Measurements from ENCODE around the gene PRPSAP1.

PRPSAP1 gene

DNA sequence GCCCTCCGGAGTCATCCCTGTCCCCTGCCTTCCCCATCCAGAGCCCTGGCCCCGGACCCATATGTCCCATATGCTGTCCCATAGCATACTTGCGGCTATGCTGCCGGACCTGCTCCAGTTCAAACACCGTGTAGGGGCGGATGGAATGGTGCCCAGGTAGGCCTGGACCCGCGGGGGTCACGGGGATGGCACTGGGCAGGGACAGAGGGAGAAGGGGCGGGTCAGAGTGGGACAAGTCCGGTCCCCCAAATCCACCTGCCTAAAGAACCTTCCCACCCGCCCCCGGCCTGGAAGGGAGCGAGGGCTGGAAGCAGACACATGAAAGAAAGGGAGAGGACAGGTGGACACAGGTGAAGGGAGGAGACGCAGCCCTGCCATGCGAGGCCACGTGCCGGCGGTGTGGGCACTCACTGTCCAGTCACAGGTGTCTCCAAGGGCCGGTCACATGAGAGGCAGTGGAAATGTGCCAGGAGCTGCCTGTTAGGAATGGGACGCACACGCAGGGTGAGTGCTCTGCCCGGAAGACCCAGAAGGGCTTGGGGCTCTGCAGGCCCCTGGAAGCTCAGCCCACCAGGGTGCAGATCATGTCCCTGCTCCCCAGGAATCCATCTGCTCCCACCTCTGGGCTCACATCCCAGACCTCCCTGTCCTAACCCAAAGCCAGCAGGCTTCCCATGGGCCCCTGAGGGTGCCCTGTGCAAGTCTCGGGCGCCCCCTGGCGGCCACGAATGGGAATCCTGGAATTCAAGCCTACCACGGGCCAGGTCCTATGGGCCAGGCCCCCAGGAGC, 74.6 kb downstream of the PRPSAP1 start (continued):
- TF ChIP-seq, protein P1, sequence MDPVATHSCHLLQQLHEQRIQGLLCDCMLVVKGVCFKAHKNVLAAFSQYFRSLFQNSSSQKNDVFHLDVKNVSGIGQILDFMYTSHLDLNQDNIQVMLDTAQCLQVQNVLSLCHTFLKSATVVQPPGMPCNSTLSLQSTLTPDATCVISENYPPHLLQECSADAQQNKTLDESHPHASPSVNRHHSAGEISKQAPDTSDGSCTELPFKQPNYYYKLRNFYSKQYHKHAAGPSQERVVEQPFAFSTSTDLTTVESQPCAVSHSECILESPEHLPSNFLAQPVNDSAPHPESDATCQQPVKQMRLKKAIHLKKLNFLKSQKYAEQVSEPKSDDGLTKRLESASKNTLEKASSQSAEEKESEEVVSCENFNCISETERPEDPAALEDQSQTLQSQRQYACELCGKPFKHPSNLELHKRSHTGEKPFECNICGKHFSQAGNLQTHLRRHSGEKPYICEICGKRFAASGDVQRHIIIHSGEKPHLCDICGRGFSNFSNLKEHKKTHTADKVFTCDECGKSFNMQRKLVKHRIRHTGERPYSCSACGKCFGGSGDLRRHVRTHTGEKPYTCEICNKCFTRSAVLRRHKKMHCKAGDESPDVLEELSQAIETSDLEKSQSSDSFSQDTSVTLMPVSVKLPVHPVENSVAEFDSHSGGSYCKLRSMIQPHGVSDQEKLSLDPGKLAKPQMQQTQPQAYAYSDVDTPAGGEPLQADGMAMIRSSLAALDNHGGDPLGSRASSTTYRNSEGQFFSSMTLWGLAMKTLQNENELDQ (tag by site-specific recombination; IDR thresholded peaks at IDR 0.05; ENCODE audit: low read depth), result no peak
- no peak for TF ChIP-seq ZNF626 (tag by site-specific recombination; IDR thresholded peaks at IDR 0.05)

DNA sequence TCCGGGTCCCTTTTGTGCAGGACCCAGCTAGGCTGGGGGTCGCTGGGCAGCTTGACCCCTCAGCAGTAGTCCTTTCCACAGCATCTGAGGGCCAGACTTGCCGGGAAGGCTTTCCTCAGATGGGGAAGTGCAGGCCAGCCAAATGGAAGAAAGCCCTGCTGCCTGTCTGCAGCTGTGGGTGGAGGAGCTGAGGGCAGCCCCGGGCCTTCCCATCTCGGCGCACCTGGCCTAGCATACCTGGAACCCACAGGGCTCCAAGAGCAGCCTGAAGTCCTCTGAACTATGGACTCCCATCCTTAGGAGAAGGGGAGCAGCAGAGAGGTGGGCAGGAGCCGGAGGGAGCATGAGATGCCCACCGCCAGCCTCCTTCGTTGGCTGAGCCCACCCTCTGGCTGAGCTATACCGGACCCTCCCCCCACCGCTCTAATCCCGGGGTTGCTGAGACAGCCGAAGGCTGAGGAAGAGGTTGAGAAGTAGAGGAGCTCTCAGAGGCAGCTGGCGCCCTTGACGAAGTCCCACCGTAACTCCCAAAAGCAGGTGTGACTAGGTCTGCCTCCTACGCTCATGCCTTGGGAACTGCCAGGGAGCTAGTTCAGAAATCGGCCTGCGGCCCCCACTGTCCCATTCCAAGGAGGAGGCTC, 75.3 kb downstream of the PRPSAP1 start:
- POLR2A ChIA-PET, result interaction anchor here (0.7 to 2.0 kb wide), 3 partner anchors 12 to 23 kb away, joined by 3 to 13 read pairs (median 4); partner anchors contain the start of gene UBALD2
- Histone ChIP-seq H3K4me1 (ENCODE audit: control insufficient read depth, insufficient read depth, low read length) (no peaks in the 10 kb centered on the region), H3K4me3 (ENCODE audit: low read depth, low read length) (no peak overlapping the region), H3K27ac (ENCODE audit: extremely low read depth, low read depth, low read length) (no peak overlapping the region), H3K9me3 (ENCODE audit: control insufficient read depth, insufficient read depth, low read depth, low read length) (no peaks in the 10 kb centered on the region), H3K36me3 (ENCODE audit: control insufficient read depth in 2 of 2, insufficient read depth in 1 of 2, low read length in 2 of 2) (peaks cover 0 to 3% of the 10 kb centered on the region in 2 experiments; a peak in 1 of 3 replicates)
- CTCF ChIA-PET, result interaction anchor here (0.6 to 4.8 kb wide), 21 partner anchors 10 to 277 kb away, joined by 3 to 191 read pairs (median 19); partner anchors contain the start of genes CDK3, EXOC7, RNF157 and UBALD2
- no peak for TF ChIP-seq ZNF266 (tag by site-specific recombination; IDR thresholded peaks at IDR 0.05; ENCODE audit: low read depth)
- no peak for TF ChIP-seq ZNF311 (tag by site-specific recombination; IDR thresholded peaks at IDR 0.05; ENCODE audit: borderline replicate concordance)
- TF ChIP-seq GLIS2 (tag by site-specific recombination; IDR thresholded peaks at IDR 0.05), result no peak
- TF ChIP-seq, protein P2, sequence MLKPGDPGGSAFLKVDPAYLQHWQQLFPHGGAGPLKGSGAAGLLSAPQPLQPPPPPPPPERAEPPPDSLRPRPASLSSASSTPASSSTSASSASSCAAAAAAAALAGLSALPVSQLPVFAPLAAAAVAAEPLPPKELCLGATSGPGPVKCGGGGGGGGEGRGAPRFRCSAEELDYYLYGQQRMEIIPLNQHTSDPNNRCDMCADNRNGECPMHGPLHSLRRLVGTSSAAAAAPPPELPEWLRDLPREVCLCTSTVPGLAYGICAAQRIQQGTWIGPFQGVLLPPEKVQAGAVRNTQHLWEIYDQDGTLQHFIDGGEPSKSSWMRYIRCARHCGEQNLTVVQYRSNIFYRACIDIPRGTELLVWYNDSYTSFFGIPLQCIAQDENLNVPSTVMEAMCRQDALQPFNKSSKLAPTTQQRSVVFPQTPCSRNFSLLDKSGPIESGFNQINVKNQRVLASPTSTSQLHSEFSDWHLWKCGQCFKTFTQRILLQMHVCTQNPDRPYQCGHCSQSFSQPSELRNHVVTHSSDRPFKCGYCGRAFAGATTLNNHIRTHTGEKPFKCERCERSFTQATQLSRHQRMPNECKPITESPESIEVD (tag by site-specific recombination; IDR thresholded peaks at IDR 0.05), result no peak
- TF ChIP-seq GLI4 (tag by site-specific recombination; IDR thresholded peaks at IDR 0.05), result no peak
- TF ChIP-seq ZNF558 (tag by site-specific recombination; IDR thresholded peaks at IDR 0.05), result no peak
- TF ChIP-seq ZNF830 (tag by site-specific recombination; IDR thresholded peaks at IDR 0.05; ENCODE audit: low read depth), result no peak
- TF ChIP-seq, protein P3, sequence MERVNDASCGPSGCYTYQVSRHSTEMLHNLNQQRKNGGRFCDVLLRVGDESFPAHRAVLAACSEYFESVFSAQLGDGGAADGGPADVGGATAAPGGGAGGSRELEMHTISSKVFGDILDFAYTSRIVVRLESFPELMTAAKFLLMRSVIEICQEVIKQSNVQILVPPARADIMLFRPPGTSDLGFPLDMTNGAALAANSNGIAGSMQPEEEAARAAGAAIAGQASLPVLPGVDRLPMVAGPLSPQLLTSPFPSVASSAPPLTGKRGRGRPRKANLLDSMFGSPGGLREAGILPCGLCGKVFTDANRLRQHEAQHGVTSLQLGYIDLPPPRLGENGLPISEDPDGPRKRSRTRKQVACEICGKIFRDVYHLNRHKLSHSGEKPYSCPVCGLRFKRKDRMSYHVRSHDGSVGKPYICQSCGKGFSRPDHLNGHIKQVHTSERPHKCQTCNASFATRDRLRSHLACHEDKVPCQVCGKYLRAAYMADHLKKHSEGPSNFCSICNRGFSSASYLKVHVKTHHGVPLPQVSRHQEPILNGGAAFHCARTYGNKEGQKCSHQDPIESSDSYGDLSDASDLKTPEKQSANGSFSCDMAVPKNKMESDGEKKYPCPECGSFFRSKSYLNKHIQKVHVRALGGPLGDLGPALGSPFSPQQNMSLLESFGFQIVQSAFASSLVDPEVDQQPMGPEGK (tag by site-specific recombination; IDR thresholded peaks at IDR 0.05), result no peak
- no peak for TF ChIP-seq ZNF510 (tag by site-specific recombination; IDR thresholded peaks at IDR 0.05; ENCODE audit: insufficient replicate concordance)
- TF ChIP-seq, protein P4, sequence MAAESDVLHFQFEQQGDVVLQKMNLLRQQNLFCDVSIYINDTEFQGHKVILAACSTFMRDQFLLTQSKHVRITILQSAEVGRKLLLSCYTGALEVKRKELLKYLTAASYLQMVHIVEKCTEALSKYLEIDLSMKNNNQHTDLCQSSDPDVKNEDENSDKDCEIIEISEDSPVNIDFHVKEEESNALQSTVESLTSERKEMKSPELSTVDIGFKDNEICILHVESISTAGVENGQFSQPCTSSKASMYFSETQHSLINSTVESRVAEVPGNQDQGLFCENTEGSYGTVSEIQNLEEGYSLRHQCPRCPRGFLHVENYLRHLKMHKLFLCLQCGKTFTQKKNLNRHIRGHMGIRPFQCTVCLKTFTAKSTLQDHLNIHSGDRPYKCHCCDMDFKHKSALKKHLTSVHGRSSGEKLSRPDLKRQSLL (tag by site-specific recombination; IDR thresholded peaks at IDR 0.05), result no peak
- TF ChIP-seq, protein P5, sequence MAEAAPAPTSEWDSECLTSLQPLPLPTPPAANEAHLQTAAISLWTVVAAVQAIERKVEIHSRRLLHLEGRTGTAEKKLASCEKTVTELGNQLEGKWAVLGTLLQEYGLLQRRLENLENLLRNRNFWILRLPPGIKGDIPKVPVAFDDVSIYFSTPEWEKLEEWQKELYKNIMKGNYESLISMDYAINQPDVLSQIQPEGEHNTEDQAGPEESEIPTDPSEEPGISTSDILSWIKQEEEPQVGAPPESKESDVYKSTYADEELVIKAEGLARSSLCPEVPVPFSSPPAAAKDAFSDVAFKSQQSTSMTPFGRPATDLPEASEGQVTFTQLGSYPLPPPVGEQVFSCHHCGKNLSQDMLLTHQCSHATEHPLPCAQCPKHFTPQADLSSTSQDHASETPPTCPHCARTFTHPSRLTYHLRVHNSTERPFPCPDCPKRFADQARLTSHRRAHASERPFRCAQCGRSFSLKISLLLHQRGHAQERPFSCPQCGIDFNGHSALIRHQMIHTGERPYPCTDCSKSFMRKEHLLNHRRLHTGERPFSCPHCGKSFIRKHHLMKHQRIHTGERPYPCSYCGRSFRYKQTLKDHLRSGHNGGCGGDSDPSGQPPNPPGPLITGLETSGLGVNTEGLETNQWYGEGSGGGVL (tag by site-specific recombination; IDR thresholded peaks at IDR 0.05), result no peak
- no peak for TF ChIP-seq ZNF394 (tag by site-specific recombination; IDR thresholded peaks at IDR 0.05; ENCODE audit: borderline replicate concordance)
- TF ChIP-seq ZBTB21 (tag by site-specific recombination; IDR thresholded peaks at IDR 0.05), result no peak
- TF ChIP-seq ZFP41 (tag by site-specific recombination; IDR thresholded peaks at IDR 0.05; ENCODE audit: borderline replicate concordance), result no peak
- no peak for TF ChIP-seq SALL2 (tag by site-specific recombination; IDR thresholded peaks at IDR 0.05; ENCODE audit: borderline replicate concordance)
- TF ChIP-seq TRIM28 (IDR thresholded peaks at IDR 0.05; ENCODE audit: borderline replicate concordance, low read length), result no peak
- no peak for TF ChIP-seq IKZF3 (tag by site-specific recombination; IDR thresholded peaks at IDR 0.05)
- no peak for TF ChIP-seq ZNF544 (tag by site-specific recombination; IDR thresholded peaks at IDR 0.05)

Data from HEK293 (cell line).